Kidney epithelial cell (primary cell): Measurements from ENCODE around the gene CEACAM19. TPM values are rescaled to one million over a fixed set of nuclear protein-coding genes. Genes with fewer than 3 reads are reported as not detected.
A peak's percentile ranks its signal among the peaks of the same experiment; 100 is the strongest.

ENCODE experiments used
- DNase-seq: peaks from one replicate; pipeline ENCODE4 v3.0.0-alpha.2; 2010; ENCODE audit warnings: low read depth
- H3K27me3 ChIP-seq: 2 replicates; pipeline ENCODE4 v1.6.0; 2011; ENCODE audit warnings: low read length; ENCODE audit not compliant: control insufficient read depth, insufficient read depth
- H3K36me3 ChIP-seq: 2 replicates; pipeline ENCODE4 v1.5.1; 2011; ENCODE audit warnings: low read length; ENCODE audit not compliant: control insufficient read depth, insufficient read depth
- H3K4me3 ChIP-seq: 2 replicates; pipeline ENCODE4 v1.5.1; 2011; ENCODE audit warnings: low read depth, mild to moderate bottlenecking, control low read depth, low read length
- total RNA-seq: library from RNA; depleted of rRNA; stranded (reverse); fragments of >200 nt; gene quantifications from 2 replicates; pipeline ENCODE4 v1.2.3, GENCODE V29; 2015
- TF ChIP-seq, protein P1 (sequence below): IDR thresholded peaks from 2 replicates; pipeline ENCODE4 v1.5.1; 2011; ENCODE audit warnings: mild to moderate bottlenecking, moderate library complexity, low read length, control low read depth, inconsistent platforms; ENCODE audit not compliant: insufficient read depth, poor library complexity, severe bottlenecking

CEACAM19 gene
- total RNA-seq, 1 donor from 2014 or later: 6.4 TPM

GRCh38 chr19:44648631-44649251 is 22.5 kb upstream of the CEACAM19 start:
- DNase-seq: no peak
- Histone ChIP-seq H3K27me3 (no peaks in the 10 kb centered on the region), H3K36me3 (peaks cover 4% of the 10 kb centered on the region)

DNA sequence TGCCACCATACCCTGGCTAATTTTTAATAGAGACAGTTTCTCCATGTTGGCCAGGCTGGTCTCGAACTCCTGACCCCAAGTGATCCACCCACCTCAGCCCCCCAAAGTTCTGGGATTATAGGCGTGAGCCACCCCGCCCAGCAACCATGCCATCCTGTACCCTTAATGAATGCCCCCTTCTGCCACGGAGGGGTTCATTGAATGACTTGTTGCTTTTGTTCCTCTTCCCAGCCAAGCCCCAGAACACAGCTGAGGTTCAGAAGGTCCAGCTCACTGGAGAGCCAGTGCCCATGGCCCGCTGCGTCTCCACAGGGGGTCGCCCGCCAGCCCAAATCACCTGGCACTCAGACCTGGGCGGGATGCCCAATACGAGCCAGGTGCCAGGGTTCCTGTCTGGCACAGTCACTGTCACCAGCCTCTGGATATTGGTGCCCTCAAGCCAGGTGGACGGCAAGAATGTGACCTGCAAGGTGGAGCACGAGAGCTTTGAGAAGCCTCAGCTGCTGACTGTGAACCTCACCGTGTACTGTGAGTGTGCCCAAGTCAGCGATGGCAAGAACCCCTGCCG is 21.6 kb upstream of the CEACAM19 start:
- no peak for DNase-seq
- no peak overlapping the region for H3K4me3 ChIP-seq
- peaks cover 6% of the 10 kb centered on the region for H3K36me3 ChIP-seq
- TF ChIP-seq, protein P1, sequence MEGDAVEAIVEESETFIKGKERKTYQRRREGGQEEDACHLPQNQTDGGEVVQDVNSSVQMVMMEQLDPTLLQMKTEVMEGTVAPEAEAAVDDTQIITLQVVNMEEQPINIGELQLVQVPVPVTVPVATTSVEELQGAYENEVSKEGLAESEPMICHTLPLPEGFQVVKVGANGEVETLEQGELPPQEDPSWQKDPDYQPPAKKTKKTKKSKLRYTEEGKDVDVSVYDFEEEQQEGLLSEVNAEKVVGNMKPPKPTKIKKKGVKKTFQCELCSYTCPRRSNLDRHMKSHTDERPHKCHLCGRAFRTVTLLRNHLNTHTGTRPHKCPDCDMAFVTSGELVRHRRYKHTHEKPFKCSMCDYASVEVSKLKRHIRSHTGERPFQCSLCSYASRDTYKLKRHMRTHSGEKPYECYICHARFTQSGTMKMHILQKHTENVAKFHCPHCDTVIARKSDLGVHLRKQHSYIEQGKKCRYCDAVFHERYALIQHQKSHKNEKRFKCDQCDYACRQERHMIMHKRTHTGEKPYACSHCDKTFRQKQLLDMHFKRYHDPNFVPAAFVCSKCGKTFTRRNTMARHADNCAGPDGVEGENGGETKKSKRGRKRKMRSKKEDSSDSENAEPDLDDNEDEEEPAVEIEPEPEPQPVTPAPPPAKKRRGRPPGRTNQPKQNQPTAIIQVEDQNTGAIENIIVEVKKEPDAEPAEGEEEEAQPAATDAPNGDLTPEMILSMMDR: no peak
- no peaks in the 10 kb centered on the region for H3K27me3 ChIP-seq

More at GRCh38 chr19:44648631-44649251, 22.5 kb upstream of the CEACAM19 start:
- TF ChIP-seq, protein P1: no peak
- H3K4me3 ChIP-seq: no peak overlapping the region

- H3K36me3 ChIP-seq: peaks cover 4% of the 10 kb centered on the region
These were observed 17.9 kb upstream of the CEACAM19 start for GRCh38 chr19:44653343-44653742.

DNA sequence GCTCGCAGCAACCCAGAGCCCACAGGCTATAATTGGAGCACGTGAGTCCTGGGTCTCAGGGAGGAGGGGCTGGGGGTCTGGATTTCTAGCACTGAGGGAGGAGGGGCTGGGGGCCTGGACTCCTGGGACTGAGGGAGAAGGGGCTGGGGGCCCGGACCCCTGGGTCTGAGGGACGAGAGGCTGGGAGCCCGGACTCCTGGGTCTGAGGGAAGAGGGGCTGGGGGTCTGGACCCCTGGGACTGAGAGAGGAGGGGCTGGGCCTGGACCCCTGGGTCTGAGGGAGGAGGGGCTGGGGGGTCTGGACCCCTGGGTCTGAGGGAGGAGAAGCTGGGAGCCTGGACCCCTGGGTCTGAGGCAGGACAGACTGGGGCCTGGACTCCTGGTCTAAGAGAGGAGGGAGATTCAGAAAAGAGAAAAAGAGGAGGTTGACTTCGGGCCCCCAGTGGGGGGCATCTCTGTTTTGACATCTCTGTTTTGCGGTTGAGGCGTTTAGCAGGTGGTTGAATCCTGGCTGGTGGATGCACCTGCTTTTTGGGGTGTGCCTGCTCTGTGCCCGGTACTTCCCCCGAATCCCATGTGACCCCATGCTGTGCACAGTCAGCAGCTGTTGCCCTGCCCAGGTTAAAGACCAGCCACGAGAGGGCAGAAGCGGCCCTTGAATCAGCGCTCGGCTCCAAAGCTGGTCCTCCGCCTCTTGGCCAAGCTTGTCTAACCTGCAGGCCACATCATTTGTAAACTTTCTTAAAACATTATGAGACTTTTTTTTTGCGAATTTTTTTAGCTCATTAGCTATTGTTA is 17.1 kb upstream of the CEACAM19 start:
- peaks cover 4% of the 10 kb centered on the region for H3K36me3 ChIP-seq

More at GRCh38 chr19:44653343-44653742, 17.9 kb upstream of the CEACAM19 start:
- no peak for DNase-seq
- TF ChIP-seq, protein P1: no peak
- no peaks in the 10 kb centered on the region for H3K27me3 ChIP-seq
- H3K4me3 ChIP-seq: no peak overlapping the region

GRCh38 chr19:44657211-44657921 is 13.9 kb upstream of the CEACAM19 start:
- peaks cover 4% of the 10 kb centered on the region for H3K36me3 ChIP-seq
- no peak for DNase-seq

More for the DNA sequence above, 17.1 kb upstream of the CEACAM19 start:
- H3K27me3 ChIP-seq: no peaks in the 10 kb centered on the region
- TF ChIP-seq, protein P1: peak; percentile 64
- no peak overlapping the region for H3K4me3 ChIP-seq
- DNase-seq: no peak

More at GRCh38 chr19:44657211-44657921, 13.9 kb upstream of the CEACAM19 start:
- Histone ChIP-seq H3K27me3 (no peaks in the 10 kb centered on the region), H3K4me3 (no peak overlapping the region)
- TF ChIP-seq, protein P1: peak; percentile 91
